ENCODE results near the gene TNFRSF21.

Gene TNFRSF21

GRCh38 chr6:47195011-47195650 is 114.6 kb downstream of the TNFRSF21 start:
- no peak overlapping the region for H3K4me3 ChIP-seq (ENCODE audit: low read depth, low read length)
- H3K27ac ChIP-seq (ENCODE audit: low read depth, low read length), result no peak overlapping the region
- H3K27me3 ChIP-seq (ENCODE audit: control insufficient read depth, insufficient read depth, low read length), result no peaks in the 10 kb centered on the region
- no peaks in the 10 kb centered on the region for H3K36me3 ChIP-seq (ENCODE audit: control insufficient read depth, insufficient read depth, low read length)
- no peaks in the 10 kb centered on the region for H3K9me3 ChIP-seq (ENCODE audit: control insufficient read depth, insufficient read depth, low read depth, low read length)
- H3K4me1 ChIP-seq (ENCODE audit: control insufficient read depth, insufficient read depth, low read length), result no peaks in the 10 kb centered on the region; the same call in 1 of the 2 replicates
- no peak overlapping the region for H3K9ac ChIP-seq (ENCODE audit: low read length)

GRCh38 chr6:47188588-47189021 is 121.1 kb downstream of the TNFRSF21 start:
- peaks cover 5% of the 10 kb centered on the region; the same call in 1 of the 2 replicates for H3K4me1 ChIP-seq (ENCODE audit: control insufficient read depth, insufficient read depth, low read length)
- H3K36me3 ChIP-seq (ENCODE audit: control insufficient read depth, insufficient read depth, low read length), result no peaks in the 10 kb centered on the region
- no peak overlapping the region for H3K9ac ChIP-seq (ENCODE audit: low read length)
- H3K9me3 ChIP-seq (ENCODE audit: control insufficient read depth, insufficient read depth, low read depth, low read length), result no peaks in the 10 kb centered on the region
- no peak overlapping the region for H3K4me3 ChIP-seq (ENCODE audit: low read depth, low read length)
- no peak overlapping the region for H3K27ac ChIP-seq (ENCODE audit: low read depth, low read length)
- H3K27me3 ChIP-seq (ENCODE audit: control insufficient read depth, insufficient read depth, low read length), result no peaks in the 10 kb centered on the region

GRCh38 chr6:47187893-47188587 is 121.7 kb downstream of the TNFRSF21 start:
- Histone ChIP-seq H3K4me3 (ENCODE audit: low read depth, low read length) (no peak overlapping the region), H3K27ac (ENCODE audit: low read depth, low read length) (no peak overlapping the region), H3K9me3 (ENCODE audit: control insufficient read depth, insufficient read depth, low read depth, low read length) (no peaks in the 10 kb centered on the region), H3K36me3 (ENCODE audit: control insufficient read depth, insufficient read depth, low read length) (no peaks in the 10 kb centered on the region), H3K4me1 (ENCODE audit: control insufficient read depth, insufficient read depth, low read length) (peaks cover 5% of the 10 kb centered on the region; the same call in 1 of the 2 replicates), H3K27me3 (ENCODE audit: control insufficient read depth, insufficient read depth, low read length) (no peaks in the 10 kb centered on the region), H3K9ac (ENCODE audit: low read length) (no peak overlapping the region)

- Histone ChIP-seq H3K4me1 (ENCODE audit: control insufficient read depth, insufficient read depth, low read length) (peaks cover 5% of the 10 kb centered on the region; the same call in 1 of the 2 replicates), H3K27me3 (ENCODE audit: control insufficient read depth, insufficient read depth, low read length) (no peaks in the 10 kb centered on the region), H3K9me3 (ENCODE audit: control insufficient read depth, insufficient read depth, low read depth, low read length) (no peaks in the 10 kb centered on the region), H3K36me3 (ENCODE audit: control insufficient read depth, insufficient read depth, low read length) (no peaks in the 10 kb centered on the region), H3K9ac (ENCODE audit: low read length) (no peak overlapping the region), H3K27ac (ENCODE audit: low read depth, low read length) (no peak overlapping the region), H3K4me3 (ENCODE audit: low read depth, low read length) (no peak overlapping the region)
Measured at GRCh38 chr6:47187113-47187512, 122.6 kb downstream of the TNFRSF21 start.

- Histone ChIP-seq H3K9me3 (ENCODE audit: control insufficient read depth, insufficient read depth, low read depth, low read length) (peaks cover 4% of the 10 kb centered on the region; the same call in 1 of the 2 replicates), H3K4me1 (ENCODE audit: control insufficient read depth, insufficient read depth, low read length) (peaks cover 6% of the 10 kb centered on the region), H3K27me3 (ENCODE audit: control insufficient read depth, insufficient read depth, low read length) (no peaks in the 10 kb centered on the region), H3K4me3 (ENCODE audit: low read depth, low read length) (no peak overlapping the region), H3K27ac (ENCODE audit: low read depth, low read length) (no peak overlapping the region), H3K9ac (ENCODE audit: low read length) (no peak overlapping the region), H3K36me3 (ENCODE audit: control insufficient read depth, insufficient read depth, low read length) (no peaks in the 10 kb centered on the region)
Measured at GRCh38 chr6:47182291-47182957, 127.3 kb downstream of the TNFRSF21 start.

- H3K9me3 ChIP-seq (ENCODE audit: control insufficient read depth, insufficient read depth, low read depth, low read length), result peaks cover 4% of the 10 kb centered on the region; the same call in 1 of the 2 replicates
- H3K9ac ChIP-seq (ENCODE audit: low read length), result no peak overlapping the region
- H3K36me3 ChIP-seq (ENCODE audit: control insufficient read depth, insufficient read depth, low read length), result no peaks in the 10 kb centered on the region
- H3K27ac ChIP-seq (ENCODE audit: low read depth, low read length), result no peak overlapping the region
- peaks cover 6% of the 10 kb centered on the region for H3K4me1 ChIP-seq (ENCODE audit: control insufficient read depth, insufficient read depth, low read length)
- no peaks in the 10 kb centered on the region for H3K27me3 ChIP-seq (ENCODE audit: control insufficient read depth, insufficient read depth, low read length)
- H3K4me3 ChIP-seq (ENCODE audit: low read depth, low read length), result no peak overlapping the region
Measured at GRCh38 chr6:47181681-47182080, 128.0 kb downstream of the TNFRSF21 start.
